ENCODE results near the gene PLAC8L1.
"Not testable (repeated sequence)": the region's sequence is repeated elsewhere in the genome, so short reads cannot be mapped to it uniquely, and the experiment has no call there.

PLAC8L1 gene

GRCh38 chr5:146105477-146105876, at the start of gene PLAC8L1:
Gene PLAC8L1 (minus strand): TSS chr5:146105577. CDS start chr5:146104311, 1,266 bp downstream.
- no peak for DNase-seq

GRCh38 chr5:146151970-146152369, 46.6 kb upstream of the PLAC8L1 start:
- no peak for DNase-seq

GRCh38 chr5:146137967-146138403, 32.6 kb upstream of the PLAC8L1 start:
- no peak for DNase-seq

GRCh38 chr5:146130440-146131045, 25.2 kb upstream of the PLAC8L1 start:
- peak; percentile 11 for DNase-seq

GRCh38 chr5:146126068-146126467, 20.7 kb upstream of the PLAC8L1 start:
- DNase-seq, result no peak

- no peak for DNase-seq
Observed at GRCh38 chr5:146124580-146124979, 19.2 kb upstream of the PLAC8L1 start.

GRCh38 chr5:146121451-146121850, 16.1 kb upstream of the PLAC8L1 start:
- not testable (repeated sequence) for DNase-seq

- no peak for DNase-seq
Observed at GRCh38 chr5:146118322-146118721, 12.9 kb upstream of the PLAC8L1 start.

- DNase-seq, result not testable (repeated sequence)
Observed at GRCh38 chr5:146117216-146117615, 11.8 kb upstream of the PLAC8L1 start.

- DNase-seq, result no peak
Observed at GRCh38 chr5:146116361-146116760, 11.0 kb upstream of the PLAC8L1 start.

- DNase-seq, result no peak
Observed at GRCh38 chr5:146112476-146112875, 7.1 kb upstream of the PLAC8L1 start.

- peak; percentile 1 for DNase-seq
Observed at GRCh38 chr5:146111409-146111808, 6.0 kb upstream of the PLAC8L1 start.

- no peak for DNase-seq
Observed at GRCh38 chr5:146109379-146109778, 4.0 kb upstream of the PLAC8L1 start.

- DNase-seq, result not testable (repeated sequence)
Observed at GRCh38 chr5:146108870-146109269, 3.5 kb upstream of the PLAC8L1 start.

GRCh38 chr5:146107901-146108300, 2.5 kb upstream of the PLAC8L1 start:
- no peak for DNase-seq

GRCh38 chr5:146103594-146103993, 1.8 kb downstream of the PLAC8L1 start:
- DNase-seq, result no peak

GRCh38 chr5:146101646-146102045, 3.7 kb downstream of the PLAC8L1 start:
- no peak for DNase-seq

- no peak for DNase-seq
Observed at GRCh38 chr5:146098047-146098446, 7.3 kb downstream of the PLAC8L1 start.

GRCh38 chr5:146091881-146092280, 13.5 kb downstream of the PLAC8L1 start:
- DNase-seq, result no peak

GRCh38 chr5:146089287-146089686, 16.1 kb downstream of the PLAC8L1 start:
- no peak for DNase-seq

GRCh38 chr5:146088098-146088497, 17.3 kb downstream of the PLAC8L1 start:
- DNase-seq, result no peak

- no peak for DNase-seq
Observed at GRCh38 chr5:146084376-146084775, 21.0 kb downstream of the PLAC8L1 start.

GRCh38 chr5:146082798-146083197, 22.6 kb downstream of the PLAC8L1 start:
- no peak for DNase-seq

- DNase-seq, result no peak
Observed at GRCh38 chr5:146081556-146081955, 23.8 kb downstream of the PLAC8L1 start.

GRCh38 chr5:146079695-146080373, 25.5 kb downstream of the PLAC8L1 start:
- DNase-seq, result no peak
